ENCODE data around the gene ATP8A2. TPM values are rescaled to one million over a fixed set of nuclear protein-coding genes. Genes with fewer than 3 reads are reported as not detected.

ATP8A2 gene
- polyA plus RNA-seq, 1 donor from 2014 or later, result 11.9 TPM

GRCh38 chr13:25677956-25678355 is 306.2 kb downstream of the ATP8A2 start:
- Histone ChIP-seq H3K9ac (ENCODE audit: low read length) (no peak overlapping the region), H2AFZ (ENCODE audit: low read depth, low read length) (no peak overlapping the region), H3K79me2 (replicated peaks; ENCODE audit: insufficient read depth, low read length) (no peaks in the 10 kb centered on the region), H3F3A (ENCODE audit: insufficient read depth, low read length, poor library complexity, severe bottlenecking) (no peaks in the 10 kb centered on the region), H3K27me3 (ENCODE audit: insufficient read depth, low read depth, low read length) (no peaks in the 10 kb centered on the region), H3K4me2 (ENCODE audit: low read length) (no peak overlapping the region), H3K4me3 (ENCODE audit: low read length) (no peak overlapping the region), H3K36me3 (ENCODE audit: insufficient read depth, low read length) (no peaks in the 10 kb centered on the region), H3K9me2 (ENCODE audit: insufficient read depth, low read length) (no peaks in the 10 kb centered on the region), H4K20me1 (ENCODE audit: insufficient read depth) (no peaks in the 10 kb centered on the region), H3K27ac (ENCODE audit: low read length) (no peak overlapping the region), H3K9me3 (ENCODE audit: low read length) (peaks cover 3% of the 10 kb centered on the region)
- TF ChIP-seq MXI1 (conservative IDR thresholded peaks at IDR 0.05; ENCODE audit: poor library complexity, severe bottlenecking) (no peak), TAF1 (IDR thresholded peaks at IDR 0.05; ENCODE audit: low read depth) (no peak), CTCF (IDR thresholded peaks at IDR 0.05; ENCODE audit: poor library complexity, severe bottlenecking) (no peak), SMC3 (conservative IDR thresholded peaks at IDR 0.05; ENCODE audit: poor library complexity) (no peak), POLR2AphosphoS5 (IDR thresholded peaks at IDR 0.05) (no peak), EZH2 (IDR thresholded peaks at IDR 0.05; ENCODE audit: borderline replicate concordance, insufficient read depth, low read length, poor library complexity, severe bottlenecking) (no peak), REST (IDR thresholded peaks at IDR 0.05; ENCODE audit: borderline replicate concordance) (no peak), EP300 (conservative IDR thresholded peaks at IDR 0.05; ENCODE audit: poor library complexity, severe bottlenecking) (no peak), RAD21 (conservative IDR thresholded peaks at IDR 0.05) (no peak)

GRCh38 chr13:25678398-25678797 is 306.6 kb downstream of the ATP8A2 start:
- H3K9me2 ChIP-seq (ENCODE audit: insufficient read depth, low read length), result no peaks in the 10 kb centered on the region
- H2AFZ ChIP-seq (ENCODE audit: low read depth, low read length), result no peak overlapping the region
- H3K4me2 ChIP-seq (ENCODE audit: low read length), result no peak overlapping the region
- H3K9ac ChIP-seq (ENCODE audit: low read length), result no peak overlapping the region
- H3K4me3 ChIP-seq (ENCODE audit: low read length), result no peak overlapping the region
- H3K27ac ChIP-seq (ENCODE audit: low read length), result no peak overlapping the region
- no peaks in the 10 kb centered on the region for H3K36me3 ChIP-seq (ENCODE audit: insufficient read depth, low read length)
- peaks cover 3% of the 10 kb centered on the region for H3K9me3 ChIP-seq (ENCODE audit: low read length)
- H3K79me2 ChIP-seq (replicated peaks; ENCODE audit: insufficient read depth, low read length), result no peaks in the 10 kb centered on the region
- H3F3A ChIP-seq (ENCODE audit: insufficient read depth, low read length, poor library complexity, severe bottlenecking), result no peaks in the 10 kb centered on the region
- H4K20me1 ChIP-seq (ENCODE audit: insufficient read depth), result no peaks in the 10 kb centered on the region
- TF ChIP-seq EP300 (conservative IDR thresholded peaks at IDR 0.05; ENCODE audit: poor library complexity, severe bottlenecking), result no peak
- TF ChIP-seq MXI1 (conservative IDR thresholded peaks at IDR 0.05; ENCODE audit: poor library complexity, severe bottlenecking), result no peak
- TF ChIP-seq POLR2AphosphoS5 (IDR thresholded peaks at IDR 0.05), result no peak
- TF ChIP-seq CTCF (IDR thresholded peaks at IDR 0.05; ENCODE audit: poor library complexity, severe bottlenecking), result no peak
- no peak for TF ChIP-seq REST (IDR thresholded peaks at IDR 0.05; ENCODE audit: borderline replicate concordance)
- no peak for TF ChIP-seq TAF1 (IDR thresholded peaks at IDR 0.05; ENCODE audit: low read depth)
- no peak for TF ChIP-seq RAD21 (conservative IDR thresholded peaks at IDR 0.05)
- TF ChIP-seq EZH2 (IDR thresholded peaks at IDR 0.05; ENCODE audit: borderline replicate concordance, insufficient read depth, low read length, poor library complexity, severe bottlenecking), result no peak
- TF ChIP-seq SMC3 (conservative IDR thresholded peaks at IDR 0.05; ENCODE audit: poor library complexity), result no peak
- no peaks in the 10 kb centered on the region for H3K27me3 ChIP-seq (ENCODE audit: insufficient read depth, low read depth, low read length)
